Measurements from ENCODE around the gene INSYN2B. TPM values are rescaled to one million over a fixed set of nuclear protein-coding genes. Genes with fewer than 3 reads are reported as not detected.
"Not testable (repeated sequence)": the region's sequence is repeated elsewhere in the genome, so short reads cannot be mapped to it uniquely, and the experiment has no call there.

The INSYN2B gene
- polyA plus RNA-seq, 1 donor, result 0.05 TPM

GRCh38 chr5:169851321-169851850, 128.9 kb downstream of the INSYN2B start:
- DNase-seq (ENCODE audit: low read depth), result no peak

- DNase-seq (ENCODE audit: low read depth), result no peak
These were observed 129.9 kb downstream of the INSYN2B start for GRCh38 chr5:169850409-169850808.

- DNase-seq (ENCODE audit: low read depth), result no peak
These were observed 131.5 kb downstream of the INSYN2B start for GRCh38 chr5:169848792-169849191.

- DNase-seq (ENCODE audit: low read depth), result no peak
These were observed 132.0 kb downstream of the INSYN2B start for GRCh38 chr5:169848271-169848670.

GRCh38 chr5:169847519-169847918, 132.8 kb downstream of the INSYN2B start:
- no peak for DNase-seq (ENCODE audit: low read depth)

- DNase-seq (ENCODE audit: low read depth), result no peak
These were observed 137.6 kb downstream of the INSYN2B start for GRCh38 chr5:169842699-169843098.

- DNase-seq (ENCODE audit: low read depth), result no peak
These were observed 139.9 kb downstream of the INSYN2B start for GRCh38 chr5:169840405-169840804.

- no peak for DNase-seq (ENCODE audit: low read depth)
These were observed 141.6 kb downstream of the INSYN2B start for GRCh38 chr5:169838688-169839087.

- DNase-seq (ENCODE audit: low read depth), result no peak
These were observed 142.6 kb downstream of the INSYN2B start for GRCh38 chr5:169837686-169838085.

GRCh38 chr5:169836835-169837536, 143.3 kb downstream of the INSYN2B start:
- no peak for DNase-seq (ENCODE audit: low read depth)

GRCh38 chr5:169834540-169834939, 145.8 kb downstream of the INSYN2B start:
- DNase-seq (ENCODE audit: low read depth), result not testable (repeated sequence)

- not testable (repeated sequence) for DNase-seq (ENCODE audit: low read depth)
These were observed 146.5 kb downstream of the INSYN2B start for GRCh38 chr5:169833681-169834292.

- DNase-seq (ENCODE audit: low read depth), result no peak
These were observed 147.4 kb downstream of the INSYN2B start for GRCh38 chr5:169832845-169833244.

- no peak for DNase-seq (ENCODE audit: low read depth)
These were observed 148.0 kb downstream of the INSYN2B start for GRCh38 chr5:169832304-169832703.

GRCh38 chr5:169831331-169831730, 149.0 kb downstream of the INSYN2B start:
- no peak for DNase-seq (ENCODE audit: low read depth)

GRCh38 chr5:169828385-169828784, 151.9 kb downstream of the INSYN2B start:
- no peak for DNase-seq (ENCODE audit: low read depth)

- no peak for DNase-seq (ENCODE audit: low read depth)
These were observed 152.5 kb downstream of the INSYN2B start for GRCh38 chr5:169827769-169828168.

GRCh38 chr5:169826618-169827017, 153.7 kb downstream of the INSYN2B start:
- no peak for DNase-seq (ENCODE audit: low read depth)

- no peak for DNase-seq (ENCODE audit: low read depth)
These were observed 163.3 kb downstream of the INSYN2B start for GRCh38 chr5:169817031-169817430.

- DNase-seq (ENCODE audit: low read depth), result no peak
These were observed 165.8 kb downstream of the INSYN2B start for GRCh38 chr5:169814522-169814921.
